GM23248 (cell line): ENCODE measurements around the gene PC. TPM values are rescaled to one million over a fixed set of nuclear protein-coding genes. Genes with fewer than 3 reads are reported as not detected.

Experiments used
- DNase-seq: peaks from one replicate; pipeline ENCODE4 v3.0.0-alpha.2; 2015
- H2AFZ ChIP-seq: fragments of 200-600 bp; sonication (generic); 2 replicates; pipeline ENCODE4 v1.6.1; 2016; ENCODE audit warnings: antibody characterized with exemption
- H3F3A ChIP-seq: fragments of 200-600 bp; sonication (generic); 2 replicates; pipeline ENCODE4 v1.6.1; 2016; ENCODE audit warnings: mild to moderate bottlenecking, antibody characterized with exemption, mixed run types; ENCODE audit not compliant: insufficient read depth
- H3K27ac ChIP-seq: fragments of 200-600 bp; sonication (generic); 2 replicates; pipeline ENCODE4 v1.5.1; 2016; ENCODE audit warnings: mild to moderate bottlenecking
- H3K27me3 ChIP-seq: fragments of 200-600 bp; sonication (generic); replicated peaks from 2 replicates; pipeline ENCODE4 v1.6.1; 2016; ENCODE audit warnings: mild to moderate bottlenecking; ENCODE audit not compliant: insufficient read depth
- H3K36me3 ChIP-seq: fragments of 200-600 bp; sonication (generic); 2 replicates; pipeline ENCODE4 v1.6.1; 2016; ENCODE audit warnings: low read depth, mild to moderate bottlenecking
- H3K4me1 ChIP-seq: fragments of 200-600 bp; sonication (generic); 2 replicates; pipeline ENCODE4 v1.6.1; 2016; ENCODE audit warnings: mild to moderate bottlenecking; ENCODE audit not compliant: insufficient read depth
- H3K4me2 ChIP-seq: fragments of 200-600 bp; sonication (generic); one replicate; pipeline ENCODE4 v1.6.1; 2016; ENCODE audit warnings: mild to moderate bottlenecking; ENCODE audit not compliant: unreplicated experiment
- H3K4me3 ChIP-seq: fragments of 200-600 bp; sonication (generic); 2 replicates; pipeline ENCODE4 v1.5.1; 2016; ENCODE audit warnings: mild to moderate bottlenecking
- H3K79me2 ChIP-seq: fragments of 200-600 bp; sonication (generic); 2 replicates; pipeline ENCODE4 v1.6.1; 2016; ENCODE audit warnings: mild to moderate bottlenecking; ENCODE audit not compliant: insufficient read depth
- H3K9ac ChIP-seq: fragments of 200-600 bp; sonication (generic); 2 replicates; pipeline ENCODE4 v1.6.1; 2016; ENCODE audit warnings: mild to moderate bottlenecking
- H3K9me2 ChIP-seq: fragments of 200-600 bp; sonication (generic); 2 replicates; pipeline ENCODE4 v1.6.1; 2016; ENCODE audit warnings: mixed run types, mild to moderate bottlenecking, moderate library complexity; ENCODE audit not compliant: insufficient read depth
- H3K9me3 ChIP-seq: fragments of 200-600 bp; sonication (generic); one replicate; pipeline ENCODE4 v1.6.1; 2017; ENCODE audit warnings: low read depth
- H4K20me1 ChIP-seq: fragments of 200-600 bp; sonication (generic); 2 replicates; pipeline ENCODE4 v1.6.0; 2016; ENCODE audit not compliant: insufficient read depth
- EZH2 ChIP-seq: fragments of 200-600 bp; sonication (generic); IDR thresholded peaks from 2 replicates; pipeline ENCODE4 v1.6.1; 2018; ENCODE audit warnings: antibody characterized with exemption, mild to moderate bottlenecking; ENCODE audit not compliant: insufficient read depth, poor library complexity, severe bottlenecking
- EZH2phosphoT487 ChIP-seq: fragments of 200-600 bp; sonication (generic); IDR thresholded peaks from 2 replicates; pipeline ENCODE4 v1.6.1; 2018; ENCODE audit warnings: antibody characterized with exemption, moderate library complexity, mild to moderate bottlenecking, low read depth; ENCODE audit not compliant: insufficient read depth
- WGBS, 2 experiments: methylation state at CpG; one replicate each; pipeline ENCODE4 v1.1.6; 2015 to 2017; ENCODE audit warnings: low lambda C conversion rate in 2 of 2, low coverage in 1 of 2; ENCODE audit errors: missing lambda C conversion rate in 2 of 2; 5-methylcytosine and 5-hydroxymethylcytosine counted together
- in situ Hi-C: fragments of 300-500 bp; cut with MboI; formaldehyde crosslinking; loops from 2 replicates; pipeline ENCODE4 v1.15.0; 2020
- polyA plus RNA-seq: library from polyadenylated mRNA; unstranded; fragments of >200 nt; fragmentation: Nextera tagmentation; extraction: Ambion mirVana; gene quantifications from 2 replicates; pipeline ENCODE4 v1.2.1, GENCODE V29; 2016
- total RNA-seq: library from RNA; depleted of rRNA; stranded (reverse); fragments of >200 nt; shearing (Covaris generic); gene quantifications from 2 replicates; pipeline ENCODE4 v1.2.3, GENCODE V29; 2014

The PC gene
- total and polyA plus RNA-seq, 2 experiments from 2014 or later: 16.4 to 16.6 TPM

DNA sequence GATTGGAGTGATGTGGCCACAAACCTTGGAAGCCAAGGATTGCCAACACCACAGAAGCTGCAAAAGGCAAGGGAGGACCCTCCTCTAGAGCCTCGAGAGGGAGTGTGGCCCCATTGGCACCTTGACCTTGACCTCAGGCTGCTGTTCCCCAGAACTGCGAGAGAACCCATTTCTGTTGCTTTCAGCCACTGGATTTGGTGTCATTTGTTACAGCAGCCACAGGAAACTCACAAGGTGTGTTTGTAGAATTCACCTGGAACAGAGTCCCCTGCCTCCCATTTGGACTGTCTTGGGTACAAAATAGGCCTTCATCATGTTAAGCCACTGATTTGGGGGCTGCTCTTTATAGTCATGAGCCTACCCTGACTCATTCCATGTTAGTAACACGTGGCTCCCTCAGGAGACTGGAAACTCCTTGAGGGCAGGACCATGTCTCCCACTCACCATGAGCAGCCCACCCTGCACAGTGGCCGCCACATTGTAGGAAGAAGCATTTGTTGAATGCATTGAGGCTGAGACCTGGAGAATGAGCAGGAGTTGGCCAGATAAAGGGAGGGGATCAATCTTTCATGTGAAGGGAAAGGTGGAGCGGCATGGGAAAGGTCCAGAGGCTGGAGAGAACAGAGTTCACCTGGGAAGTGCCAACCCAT lies 25.2 kb upstream of the PC start:
- Histone ChIP-seq H3K4me1 (peaks cover 16% of the 10 kb centered on the region), H3K27me3 (no peaks in the 10 kb centered on the region), H3K4me2 (no peak overlapping the region), H3K79me2 (no peaks in the 10 kb centered on the region), H2AFZ (no peak overlapping the region), H3K36me3 (no peaks in the 10 kb centered on the region), H3K9ac (no peak overlapping the region), H3F3A (peaks cover 5% of the 10 kb centered on the region; the same call in 1 of the 2 replicates), H3K9me2 (no peaks in the 10 kb centered on the region), H4K20me1 (no peaks in the 10 kb centered on the region), H3K9me3 (no peaks in the 10 kb centered on the region), H3K4me3 (no peak overlapping the region), H3K27ac (no peak overlapping the region)
- TF ChIP-seq EZH2: no peak
- no peak for TF ChIP-seq EZH2phosphoT487
- DNase-seq: no peak
- in situ Hi-C loops: no loop called here
- WGBS, 2 experiments: 83% methylated on average over 5 of the region's 5 CpGs

DNA sequence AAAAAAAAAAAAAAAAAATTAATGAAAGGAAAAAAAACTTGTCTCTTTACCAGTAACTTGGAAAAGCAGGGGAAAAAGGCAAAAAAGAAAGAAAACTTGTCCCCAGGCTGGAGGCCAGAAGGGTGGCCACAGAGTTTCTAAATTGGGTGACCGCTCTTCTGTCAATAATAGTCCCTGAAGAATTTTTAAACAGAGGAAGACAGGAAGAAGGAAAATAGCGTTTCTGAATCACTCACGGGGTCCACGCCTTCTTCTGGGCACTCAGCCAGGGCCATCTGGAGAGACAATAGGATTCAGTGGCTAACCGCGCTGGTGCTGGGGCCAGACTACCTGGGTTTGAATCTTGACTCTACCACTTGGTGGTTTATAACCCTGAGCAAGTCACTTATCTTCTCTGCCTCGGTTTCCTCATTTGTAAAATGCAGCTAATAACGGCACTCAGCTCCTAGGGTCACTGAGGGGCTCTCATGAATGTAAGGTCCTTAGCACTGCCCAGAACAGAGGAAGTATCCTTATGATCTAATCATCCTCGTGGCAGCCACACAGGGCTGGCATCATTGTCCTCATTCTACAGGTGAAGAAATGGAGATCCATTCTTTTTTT lies 23.9 kb upstream of the PC start:
- in situ Hi-C loops: no loop called here
- Histone ChIP-seq H3K27me3 (no peaks in the 10 kb centered on the region), H3F3A (peaks cover 5% of the 10 kb centered on the region; the same call in 1 of the 2 replicates), H3K36me3 (no peaks in the 10 kb centered on the region), H3K4me3 (no peak overlapping the region), H2AFZ (no peak overlapping the region), H3K79me2 (no peaks in the 10 kb centered on the region), H3K4me2 (peak overlapping the region; percentile 50), H3K27ac (peak overlapping the region; percentile 10; the same call in 1 of the 2 replicates), H3K9me2 (no peaks in the 10 kb centered on the region), H3K9ac (no peak overlapping the region), H3K9me3 (no peaks in the 10 kb centered on the region), H3K4me1 (peaks cover 16% of the 10 kb centered on the region), H4K20me1 (no peaks in the 10 kb centered on the region)
- TF ChIP-seq EZH2 (no peak), EZH2phosphoT487 (no peak)
- 12 to 14% methylated on average over 9 of the region's 9 CpGs for WGBS, 2 experiments
- peak; percentile 97 for DNase-seq

DNA sequence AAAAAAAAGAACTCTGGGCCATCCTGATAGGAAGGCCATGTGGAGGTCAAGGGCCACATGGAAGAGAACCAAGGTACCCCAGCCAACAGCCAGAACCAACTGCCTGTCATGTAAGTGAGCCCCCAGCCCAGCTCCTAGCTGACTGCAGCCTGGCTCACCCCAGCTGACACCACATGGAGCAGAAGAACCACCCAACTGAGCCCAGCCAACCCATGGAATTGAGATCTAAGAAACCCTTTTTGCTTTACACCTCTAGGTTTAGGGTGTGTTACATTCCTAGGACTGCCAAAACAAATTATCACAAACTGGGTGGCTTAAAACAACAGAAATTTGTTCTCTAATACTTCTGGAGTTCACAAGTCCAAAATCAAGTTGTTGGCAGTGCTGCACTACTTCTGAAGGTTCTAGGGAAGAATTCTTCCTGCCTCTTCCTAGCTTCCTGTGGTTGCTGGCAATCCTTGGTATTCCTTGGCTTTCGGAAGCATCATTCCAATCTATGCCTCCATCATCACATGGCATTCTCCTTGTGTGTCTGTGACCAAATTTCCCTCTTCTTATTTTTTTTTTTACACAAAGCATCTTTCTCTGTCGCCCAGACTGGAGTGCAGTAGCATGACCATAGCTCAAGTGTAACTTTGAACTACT lies 21.3 kb upstream of the PC start:
- Histone ChIP-seq H3K9me2 (no peaks in the 10 kb centered on the region), H3K79me2 (no peaks in the 10 kb centered on the region), H3K36me3 (no peaks in the 10 kb centered on the region), H3K9me3 (no peaks in the 10 kb centered on the region), H3K27me3 (no peaks in the 10 kb centered on the region), H3K27ac (no peak overlapping the region), H3K4me1 (peaks cover 17% of the 10 kb centered on the region), H4K20me1 (no peaks in the 10 kb centered on the region), H3F3A (peaks cover 5% of the 10 kb centered on the region; the same call in 1 of the 2 replicates), H3K4me2 (no peak overlapping the region), H2AFZ (no peak overlapping the region), H3K4me3 (no peak overlapping the region), H3K9ac (no peak overlapping the region)
- WGBS, 2 experiments: 59 to 62% methylated on average over 2 of the region's 2 CpGs
- peak; percentile 32 for DNase-seq
- TF ChIP-seq EZH2phosphoT487 (no peak), EZH2 (no peak)
- in situ Hi-C loops: loop anchor here (10.0 kb wide), 1 partner anchor 285 kb away; no protein-coding TSS in a partner anchor

DNA sequence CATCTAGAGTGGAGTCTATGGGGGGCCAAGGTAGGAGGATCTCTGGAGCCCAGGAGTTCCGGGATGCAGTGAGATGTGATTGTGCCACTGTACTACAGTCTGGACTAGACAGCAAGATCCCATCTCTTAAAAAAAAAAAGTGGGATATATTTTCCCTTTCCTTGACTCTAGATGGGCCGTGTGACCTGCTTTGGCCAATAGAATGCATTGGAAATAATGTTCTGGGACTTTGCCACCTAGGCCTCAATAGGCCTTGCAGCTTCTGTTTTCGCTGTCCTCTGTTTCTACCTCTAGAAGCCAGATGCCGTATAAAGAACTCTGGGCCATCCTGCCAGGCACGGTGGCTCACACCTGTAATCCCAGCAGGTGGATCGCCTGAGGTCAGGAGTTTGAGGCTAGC lies 20.5 kb upstream of the PC start:
- Histone ChIP-seq H3K4me1 (peaks cover 14% of the 10 kb centered on the region), H3K4me3 (no peak overlapping the region), H3K27ac (no peak overlapping the region), H3K9me2 (no peaks in the 10 kb centered on the region), H3K9ac (no peak overlapping the region), H3K9me3 (no peaks in the 10 kb centered on the region), H2AFZ (no peak overlapping the region), H3F3A (peaks cover 5% of the 10 kb centered on the region; the same call in 1 of the 2 replicates), H3K36me3 (no peaks in the 10 kb centered on the region), H3K4me2 (no peak overlapping the region), H4K20me1 (no peaks in the 10 kb centered on the region), H3K79me2 (no peaks in the 10 kb centered on the region), H3K27me3 (no peaks in the 10 kb centered on the region)
- TF ChIP-seq EZH2phosphoT487 (no peak), EZH2 (no peak)
- DNase-seq: no peak
- in situ Hi-C loops: loop anchor here (10.0 kb wide), 1 partner anchor 284 kb away; no protein-coding TSS in a partner anchor
- WGBS, 2 experiments: 94 to 95% methylated on average over 6 of the region's 6 CpGs
